ENCODE data around the gene NBEAL1.

DNA sequence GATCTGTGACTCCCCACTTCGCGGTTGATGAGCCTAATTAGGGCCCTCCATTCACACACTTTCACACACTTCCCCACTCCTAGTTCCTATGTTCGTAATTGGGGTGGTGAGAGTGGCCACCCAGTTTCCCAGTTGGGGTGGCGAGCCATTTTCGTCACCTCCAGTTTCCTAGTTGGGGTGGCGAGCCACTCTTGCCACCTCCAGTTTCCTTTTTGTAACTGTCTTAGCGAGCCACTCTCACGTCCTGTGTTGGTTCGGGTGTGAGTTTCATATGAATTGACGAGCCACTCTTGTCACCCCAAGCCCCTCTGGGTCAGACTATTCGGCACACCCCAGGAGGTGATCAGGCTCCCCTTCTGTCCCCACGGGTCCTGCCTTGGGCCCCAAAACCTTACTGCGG, 238.1 kb downstream of the NBEAL1 start:
- no peak for TF ChIP-seq POLR2A (IDR thresholded peaks at IDR 0.05)
- TF ChIP-seq, protein P1, sequence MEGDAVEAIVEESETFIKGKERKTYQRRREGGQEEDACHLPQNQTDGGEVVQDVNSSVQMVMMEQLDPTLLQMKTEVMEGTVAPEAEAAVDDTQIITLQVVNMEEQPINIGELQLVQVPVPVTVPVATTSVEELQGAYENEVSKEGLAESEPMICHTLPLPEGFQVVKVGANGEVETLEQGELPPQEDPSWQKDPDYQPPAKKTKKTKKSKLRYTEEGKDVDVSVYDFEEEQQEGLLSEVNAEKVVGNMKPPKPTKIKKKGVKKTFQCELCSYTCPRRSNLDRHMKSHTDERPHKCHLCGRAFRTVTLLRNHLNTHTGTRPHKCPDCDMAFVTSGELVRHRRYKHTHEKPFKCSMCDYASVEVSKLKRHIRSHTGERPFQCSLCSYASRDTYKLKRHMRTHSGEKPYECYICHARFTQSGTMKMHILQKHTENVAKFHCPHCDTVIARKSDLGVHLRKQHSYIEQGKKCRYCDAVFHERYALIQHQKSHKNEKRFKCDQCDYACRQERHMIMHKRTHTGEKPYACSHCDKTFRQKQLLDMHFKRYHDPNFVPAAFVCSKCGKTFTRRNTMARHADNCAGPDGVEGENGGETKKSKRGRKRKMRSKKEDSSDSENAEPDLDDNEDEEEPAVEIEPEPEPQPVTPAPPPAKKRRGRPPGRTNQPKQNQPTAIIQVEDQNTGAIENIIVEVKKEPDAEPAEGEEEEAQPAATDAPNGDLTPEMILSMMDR (IDR thresholded peaks at IDR 0.05), result no peak

Measured in ovary (tissue), 3 donors.